Tibial nerve (tissue), 4 donors: ENCODE data around the gene BHLHA9.

ENCODE experiments used
- CTCF ChIP-seq, 5 experiments: fragments of 200-600 bp in 3 of 5; fragments of 450-650 bp in 2 of 5; sonication (generic) in 3 of 5; IDR thresholded peaks; one replicate each; pipeline ENCODE4 v1.5.1; 2016 to 2019; ENCODE audit warnings: antibody characterized with exemption in 5 of 5, mild to moderate bottlenecking in 3 of 5, moderate library complexity in 2 of 5
- EP300 ChIP-seq, 2 donors: sonication (generic); formaldehyde crosslinking; IDR thresholded peaks; one replicate each; pipeline ENCODE4 v1.6.1; 2017; ENCODE audit warnings: antibody characterized with exemption in 2 of 2, mild to moderate bottlenecking in 1 of 2
- POLR2A ChIP-seq, 2 donors: fragments of 450-650 bp; IDR thresholded peaks; one replicate each; pipeline ENCODE4 v1.6.1; 2017; ENCODE audit warnings: antibody characterized with exemption in 2 of 2, mild to moderate bottlenecking in 2 of 2, moderate library complexity in 2 of 2

DNA sequence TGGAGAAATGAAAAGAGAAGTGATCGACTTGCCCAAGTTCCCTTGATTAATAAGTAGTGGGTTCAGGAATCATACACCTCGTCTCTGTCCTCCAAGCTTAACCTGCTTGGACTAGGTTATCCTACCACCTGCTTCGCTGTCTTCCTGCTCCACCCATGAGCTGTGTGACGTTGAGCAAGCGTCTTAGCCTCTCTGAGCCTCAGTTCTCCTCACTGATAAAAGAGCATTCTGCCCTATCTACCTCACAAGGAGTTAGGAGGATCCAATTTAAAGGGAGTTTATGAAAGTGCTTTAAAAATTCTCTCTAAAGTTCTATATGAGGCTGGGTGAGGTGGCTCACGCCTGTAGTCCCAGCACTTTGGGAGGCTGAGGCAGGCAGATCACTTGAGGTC lies 9.5 kb upstream of the BHLHA9 start:
- TF ChIP-seq CTCF (IDR thresholded peaks at IDR 0.05), result no peak
- no peak for TF ChIP-seq POLR2A (IDR thresholded peaks at IDR 0.05)
- no peak for TF ChIP-seq EP300 (IDR thresholded peaks at IDR 0.05)
